Measurements from ENCODE around the gene ZNF74. TPM values are rescaled to one million over a fixed set of nuclear protein-coding genes. Genes with fewer than 3 reads are reported as not detected.
"Not testable (repeated sequence)": the region's sequence is repeated elsewhere in the genome, so short reads cannot be mapped to it uniquely, and the experiment has no call there.

Gene ZNF74
- total RNA-seq, 8 experiments from 2014 or later = 4.3 to 34.2 (median 18.8) TPM

- H3K27ac ChIP-seq; in situ Hi-C loops (cut with MboI; ENCODE audit: low pct_unique_long_range_greater_than_20kb in 2 of 9, low sequenced_read_pairs in 9 of 9, unreplicated experiment in 9 of 9); ATAC-seq (replicated peaks in 6 of 8); H3K4me1 ChIP-seq (replicated peaks in 1 of 2); H3K4me3 ChIP-seq: not testable (repeated sequence)
- 80 to 100% (median 95%) methylated on average over 1 to 10 of the region's 10 CpGs; no CpG with 5 or more reads in 3 of the 10 experiments for WGBS, 10 experiments
These were observed 31.5 kb upstream of the ZNF74 start for GRCh38 chr22:20362403-20362802.

- peak in 2 of 8 experiments; percentile 59 to 64 for ATAC-seq (replicated peaks in 6 of 8)
- in situ Hi-C loops (cut with MboI; ENCODE audit: low pct_unique_long_range_greater_than_20kb in 2 of 9, low sequenced_read_pairs in 9 of 9, unreplicated experiment in 9 of 9); H3K27ac ChIP-seq; H3K4me3 ChIP-seq; H3K4me1 ChIP-seq (replicated peaks in 1 of 2): not testable (repeated sequence)
- WGBS, 10 experiments = 0 to 80% (median 28%) methylated on average over 1 to 3 of the region's 11 CpGs; no CpG with 5 or more reads in 5 of the 10 experiments
These were observed 29.4 kb upstream of the ZNF74 start for GRCh38 chr22:20364335-20365260.

- H3K27ac ChIP-seq; H3K4me1 ChIP-seq (replicated peaks in 1 of 2); in situ Hi-C loops (cut with MboI; ENCODE audit: low pct_unique_long_range_greater_than_20kb in 2 of 9, low sequenced_read_pairs in 9 of 9, unreplicated experiment in 9 of 9); ATAC-seq (replicated peaks in 6 of 8); H3K4me3 ChIP-seq: not testable (repeated sequence)
- 83% methylated on average over 4 of the region's 9 CpGs; no CpG with 5 or more reads in 9 of the 10 experiments for WGBS, 10 experiments
These were observed 27.1 kb upstream of the ZNF74 start for GRCh38 chr22:20366841-20367240.

GRCh38 chr22:20368875-20369274 is 25.1 kb upstream of the ZNF74 start:
- 90 to 96% methylated on average over 4 to 5 of the region's 9 CpGs; no CpG with 5 or more reads in 8 of the 10 experiments for WGBS, 10 experiments
- not testable (repeated sequence) for ATAC-seq (replicated peaks in 6 of 8)

GRCh38 chr22:20371687-20372086 is 22.3 kb upstream of the ZNF74 start:
- ATAC-seq (replicated peaks in 6 of 8); H3K4me3 ChIP-seq; H3K4me1 ChIP-seq (replicated peaks in 1 of 2); in situ Hi-C loops (cut with MboI; ENCODE audit: low pct_unique_long_range_greater_than_20kb in 2 of 9, low sequenced_read_pairs in 9 of 9, unreplicated experiment in 9 of 9); H3K27ac ChIP-seq: not testable (repeated sequence)
- WGBS, 10 experiments = no CpG with 5 or more reads among the region's 6 CpGs

More at GRCh38 chr22:20368875-20369274, 25.1 kb upstream of the ZNF74 start:
- H3K4me1 ChIP-seq (replicated peaks in 1 of 2); H3K4me3 ChIP-seq; H3K27ac ChIP-seq; in situ Hi-C loops (cut with MboI; ENCODE audit: low pct_unique_long_range_greater_than_20kb in 2 of 9, low sequenced_read_pairs in 9 of 9, unreplicated experiment in 9 of 9): not testable (repeated sequence)

- H3K4me1 ChIP-seq (replicated peaks in 1 of 2); in situ Hi-C loops (cut with MboI; ENCODE audit: low pct_unique_long_range_greater_than_20kb in 2 of 9, low sequenced_read_pairs in 9 of 9, unreplicated experiment in 9 of 9); H3K27ac ChIP-seq; H3K4me3 ChIP-seq: not testable (repeated sequence)
- peak in 6 of 8 experiments; percentile 60 to 97 (median 77) for ATAC-seq (replicated peaks in 6 of 8)
- WGBS, 10 experiments = no CpG with 5 or more reads among the region's 8 CpGs
These were observed 21.5 kb upstream of the ZNF74 start for GRCh38 chr22:20372406-20372854.

- WGBS, 10 experiments = 0 to 100% (median 80%) methylated on average over 1 to 3 of the region's 6 CpGs; no CpG with 5 or more reads in 5 of the 10 experiments
- H3K27ac ChIP-seq; in situ Hi-C loops (cut with MboI; ENCODE audit: low pct_unique_long_range_greater_than_20kb in 2 of 9, low sequenced_read_pairs in 9 of 9, unreplicated experiment in 9 of 9); H3K4me1 ChIP-seq (replicated peaks in 1 of 2); H3K4me3 ChIP-seq: not testable (repeated sequence)
- peak in 1 of 8 experiments; percentile 6 for ATAC-seq (replicated peaks in 6 of 8)
These were observed 20.7 kb upstream of the ZNF74 start for GRCh38 chr22:20373195-20373706.

- in situ Hi-C loops (cut with MboI; ENCODE audit: low pct_unique_long_range_greater_than_20kb in 2 of 9, low sequenced_read_pairs in 9 of 9, unreplicated experiment in 9 of 9); H3K27ac ChIP-seq; H3K4me3 ChIP-seq; H3K4me1 ChIP-seq (replicated peaks in 1 of 2); ATAC-seq (replicated peaks in 6 of 8): not testable (repeated sequence)
- WGBS, 10 experiments = 40 to 100% (median 100%) methylated on average over 1 of the region's 2 CpGs; no CpG with 5 or more reads in 3 of the 10 experiments
These were observed 19.8 kb upstream of the ZNF74 start for GRCh38 chr22:20374130-20374529.

- H3K4me3 ChIP-seq; H3K27ac ChIP-seq; H3K4me1 ChIP-seq (replicated peaks in 1 of 2); in situ Hi-C loops (cut with MboI; ENCODE audit: low pct_unique_long_range_greater_than_20kb in 2 of 9, low sequenced_read_pairs in 9 of 9, unreplicated experiment in 9 of 9); ATAC-seq (replicated peaks in 6 of 8): not testable (repeated sequence)
- 79 to 100% (median 88%) methylated on average over 1 to 6 of the region's 8 CpGs; no CpG with 5 or more reads in 5 of the 10 experiments for WGBS, 10 experiments
These were observed 17.7 kb upstream of the ZNF74 start for GRCh38 chr22:20376281-20376680.

GRCh38 chr22:20376983-20377382 is 17.0 kb upstream of the ZNF74 start:
- H3K27ac ChIP-seq; in situ Hi-C loops (cut with MboI; ENCODE audit: low pct_unique_long_range_greater_than_20kb in 2 of 9, low sequenced_read_pairs in 9 of 9, unreplicated experiment in 9 of 9); H3K4me3 ChIP-seq; H3K4me1 ChIP-seq (replicated peaks in 1 of 2); ATAC-seq (replicated peaks in 6 of 8): not testable (repeated sequence)
- 91 to 100% (median 97%) methylated on average over 1 to 5 of the region's 11 CpGs; no CpG with 5 or more reads in 4 of the 10 experiments for WGBS, 10 experiments

GRCh38 chr22:20378110-20378509 is 15.8 kb upstream of the ZNF74 start:
- H3K4me1 ChIP-seq (replicated peaks in 1 of 2) = no peaks in the 10 kb centered on the region
- no peak overlapping the region for H3K4me3 ChIP-seq
- no peak overlapping the region for H3K27ac ChIP-seq
- 60 to 100% (median 100%) methylated on average over 1 to 4 of the region's 4 CpGs; no CpG with 5 or more reads in 2 of the 10 experiments for WGBS, 10 experiments
- in situ Hi-C loops (cut with MboI; ENCODE audit: low pct_unique_long_range_greater_than_20kb in 2 of 9, low sequenced_read_pairs in 9 of 9, unreplicated experiment in 9 of 9) = no loop called here
- no peak for ATAC-seq (replicated peaks in 6 of 8)

GRCh38 chr22:20378684-20379083 is 15.3 kb upstream of the ZNF74 start:
- 53 to 100% (median 92%) methylated on average over 1 to 3 of the region's 5 CpGs; no CpG with 5 or more reads in 5 of the 10 experiments for WGBS, 10 experiments
- H3K4me3 ChIP-seq; ATAC-seq (replicated peaks in 6 of 8); H3K4me1 ChIP-seq (replicated peaks in 1 of 2); H3K27ac ChIP-seq; in situ Hi-C loops (cut with MboI; ENCODE audit: low pct_unique_long_range_greater_than_20kb in 2 of 9, low sequenced_read_pairs in 9 of 9, unreplicated experiment in 9 of 9): not testable (repeated sequence)

GRCh38 chr22:20380486-20380885 is 13.5 kb upstream of the ZNF74 start:
- in situ Hi-C loops (cut with MboI; ENCODE audit: low pct_unique_long_range_greater_than_20kb in 2 of 9, low sequenced_read_pairs in 9 of 9, unreplicated experiment in 9 of 9) = no loop called here
- ATAC-seq (replicated peaks in 6 of 8) = no peak
- Histone ChIP-seq H3K4me1 (replicated peaks in 1 of 2) (no peaks in the 10 kb centered on the region), H3K27ac (no peak overlapping the region), H3K4me3 (no peak overlapping the region)
- WGBS, 10 experiments = 0 to 60% (median 19%) methylated on average over 1 of the region's 1 CpG; no CpG with 5 or more reads in 4 of the 10 experiments
